GM18511 (cell line): ENCODE measurements around the gene FGFR3.

Experiments used
- ATAC-seq: cut with Tn5 transposase; IDR thresholded peaks from one replicate; pipeline ENCODE4 v1.9.1; 2021; ENCODE audit warnings: mild to moderate bottlenecking, moderate library complexity; ENCODE audit not compliant: unreplicated experiment

The FGFR3 gene

GRCh38 chr4:1756079-1756478 lies 37.0 kb upstream of the FGFR3 start:
- no peak for ATAC-seq

- ATAC-seq, result no peak
Measured at GRCh38 chr4:1756893-1757779, 36.0 kb upstream of the FGFR3 start.

- ATAC-seq, result no peak
Measured at GRCh38 chr4:1757836-1758235, 35.3 kb upstream of the FGFR3 start.

GRCh38 chr4:1758306-1759121 lies 34.6 kb upstream of the FGFR3 start:
- ATAC-seq, result no peak

- ATAC-seq, result no peak
Measured at GRCh38 chr4:1759170-1759817, 33.8 kb upstream of the FGFR3 start.

GRCh38 chr4:1759818-1760223 lies 33.3 kb upstream of the FGFR3 start:
- no peak for ATAC-seq

- ATAC-seq, result no peak
Measured at GRCh38 chr4:1760521-1761071, 32.5 kb upstream of the FGFR3 start.

GRCh38 chr4:1761130-1761689 lies 31.9 kb upstream of the FGFR3 start:
- no peak for ATAC-seq

GRCh38 chr4:1762264-1763010 lies 30.7 kb upstream of the FGFR3 start:
- no peak for ATAC-seq

- no peak for ATAC-seq
Measured at GRCh38 chr4:1763070-1763549, 30.0 kb upstream of the FGFR3 start.

- no peak for ATAC-seq
Measured at GRCh38 chr4:1763550-1764080, 29.5 kb upstream of the FGFR3 start.

GRCh38 chr4:1764670-1765069 lies 28.4 kb upstream of the FGFR3 start:
- ATAC-seq, result no peak

- no peak for ATAC-seq
Measured at GRCh38 chr4:1765409-1766072, 27.6 kb upstream of the FGFR3 start.

GRCh38 chr4:1766106-1767060 lies 26.7 kb upstream of the FGFR3 start:
- ATAC-seq, result no peak

- ATAC-seq, result no peak
Measured at GRCh38 chr4:1767061-1767769, 25.9 kb upstream of the FGFR3 start.

- no peak for ATAC-seq
Measured at GRCh38 chr4:1767770-1768366, 25.2 kb upstream of the FGFR3 start.
